Effector memory CD8-positive, alpha-beta T cell (primary cell): ENCODE data around the gene RNF41.

Source experiments
- ATAC-seq: fragments of 150-1000 bp; cut with Tn5 transposase; replicated peaks from 2 replicates; pipeline ENCODE4 v1.10.0; 2021; ENCODE audit warnings: mild to moderate bottlenecking, moderate library complexity
- DNase-seq, 3 experiments: peaks; one replicate each; pipeline ENCODE4 v3.0.0; 2021
- H3K27ac Mint-ChIP-seq, 2 donors: one replicate each; pipeline ENCODE4 v1.8.0; 2022; ENCODE audit warnings: mild to moderate bottlenecking in 2 of 2, mixed read lengths in 2 of 2, moderate library complexity in 2 of 2
- H3K27me3 Mint-ChIP-seq, 2 donors: one replicate each; pipeline ENCODE4 v1.8.0; 2022; ENCODE audit warnings: mixed read lengths in 2 of 2
- H3K36me3 Mint-ChIP-seq: one replicate; pipeline ENCODE4 v1.8.0; 2022; ENCODE audit warnings: mild to moderate bottlenecking, moderate library complexity, mixed read lengths; ENCODE audit not compliant: insufficient read depth
- H3K4me1 Mint-ChIP-seq, 2 donors: one replicate each; pipeline ENCODE4 v1.8.0; 2022; ENCODE audit warnings: low read depth in 2 of 2, mixed read lengths in 2 of 2
- H3K4me3 Mint-ChIP-seq, 2 donors: one replicate each; pipeline ENCODE4 v1.8.0; 2022; ENCODE audit warnings: mild to moderate bottlenecking in 2 of 2, mixed read lengths in 2 of 2, moderate library complexity in 2 of 2
- H3K9me3 Mint-ChIP-seq, 2 donors: one replicate each; pipeline ENCODE4 v1.8.0; 2022; ENCODE audit warnings: mixed read lengths in 2 of 2

RNF41 gene

GRCh38 chr12:56155256-56155845 is 66.4 kb downstream of the RNF41 start:
- DNase-seq (no peak), ATAC-seq (no peak)
- Mint-ChIP-seq H3K9me3 (no peaks in the 10 kb centered on the region), H3K27me3 (no peaks in the 10 kb centered on the region), H3K4me3 (peak overlapping the region in 1 of 2 donors; percentile 88), H3K4me1 (peaks cover 37 to 39% of the 10 kb centered on the region in 2 donors), H3K36me3 (peaks cover 47% of the 10 kb centered on the region), H3K27ac (no peak overlapping the region)

GRCh38 chr12:56154818-56155217 is 66.9 kb downstream of the RNF41 start:
- ATAC-seq, result no peak
- Mint-ChIP-seq H3K27ac (no peak overlapping the region), H3K9me3 (no peaks in the 10 kb centered on the region), H3K27me3 (no peaks in the 10 kb centered on the region), H3K4me1 (peaks cover 32 to 36% of the 10 kb centered on the region in 2 donors), H3K36me3 (peaks cover 44% of the 10 kb centered on the region), H3K4me3 (no peak overlapping the region)
- no peak for DNase-seq

GRCh38 chr12:56154246-56154771 is 67.4 kb downstream of the RNF41 start:
- ATAC-seq (no peak), DNase-seq (no peak)
- no peak overlapping the region for H3K4me3 Mint-ChIP-seq
- H3K27me3 Mint-ChIP-seq, result no peaks in the 10 kb centered on the region
- peaks cover 39% of the 10 kb centered on the region for H3K36me3 Mint-ChIP-seq
- H3K27ac Mint-ChIP-seq, result no peak overlapping the region
- H3K4me1 Mint-ChIP-seq, result peaks cover 27 to 31% of the 10 kb centered on the region in 2 donors
- no peaks in the 10 kb centered on the region for H3K9me3 Mint-ChIP-seq

GRCh38 chr12:56153678-56154065 is 68.0 kb downstream of the RNF41 start:
- ATAC-seq (no peak), DNase-seq (no peak)
- Mint-ChIP-seq H3K4me1 (peaks cover 20 to 25% of the 10 kb centered on the region in 2 donors), H3K9me3 (no peaks in the 10 kb centered on the region), H3K4me3 (peak overlapping the region; percentile 81 to 88), H3K27ac (peak overlapping the region in 1 of 2 donors; percentile 93), H3K27me3 (no peaks in the 10 kb centered on the region), H3K36me3 (peaks cover 34% of the 10 kb centered on the region)

GRCh38 chr12:56152756-56153677 is 68.7 kb downstream of the RNF41 start:
- H3K4me1 Mint-ChIP-seq, result peaks cover 20 to 23% of the 10 kb centered on the region in 2 donors

More at GRCh38 chr12:56152756-56153677, 68.7 kb downstream of the RNF41 start:
- no peaks in the 10 kb centered on the region for H3K9me3 Mint-ChIP-seq
- peaks cover 29% of the 10 kb centered on the region for H3K36me3 Mint-ChIP-seq
- peak overlapping the region; percentile 90 to 93 for H3K27ac Mint-ChIP-seq
- H3K27me3 Mint-ChIP-seq, result no peaks in the 10 kb centered on the region
- ATAC-seq, result no peak
- DNase-seq, result no peak
- H3K4me3 Mint-ChIP-seq, result peak overlapping the region; percentile 81 to 88
